Measurements from ENCODE around the gene JAK2.
A peak's percentile ranks its signal among the peaks of the same experiment; 100 is the strongest.
"Not testable (repeated sequence)": the region's sequence is repeated elsewhere in the genome, so short reads cannot be mapped to it uniquely, and the experiment has no call there.

The JAK2 gene

GRCh38 chr9:4980086-4980727 is 4.9 kb upstream of the JAK2 start:
- no peak for DNase-seq (ENCODE audit: low read depth in 3 of 3)

- DNase-seq (ENCODE audit: low read depth in 3 of 3): no peak
These were observed 2.2 kb upstream of the JAK2 start for GRCh38 chr9:4982721-4983482.

- no peak for DNase-seq (ENCODE audit: low read depth in 3 of 3)
These were observed 1.4 kb upstream of the JAK2 start for GRCh38 chr9:4983601-4984165.

- no peak for DNase-seq (ENCODE audit: low read depth in 3 of 3)
These were observed 876 bp upstream of the JAK2 start for GRCh38 chr9:4984171-4984620.

GRCh38 chr9:4985386-4986266 is 554 bp downstream of the JAK2 start:
- no peak for DNase-seq (ENCODE audit: low read depth in 3 of 3)

- DNase-seq (ENCODE audit: low read depth in 3 of 3): no peak
These were observed 1.2 kb downstream of the JAK2 start for GRCh38 chr9:4986296-4986695.

- no peak for DNase-seq (ENCODE audit: low read depth in 3 of 3)
These were observed 1.7 kb downstream of the JAK2 start for GRCh38 chr9:4986783-4987182.

GRCh38 chr9:4987961-4988421 is 2.9 kb downstream of the JAK2 start:
- peak in 2 of 3 experiments; percentile 18 to 31 for DNase-seq (ENCODE audit: low read depth in 3 of 3)

GRCh38 chr9:4992872-4993271 is 7.8 kb downstream of the JAK2 start:
- no peak for DNase-seq (ENCODE audit: low read depth in 3 of 3)

- DNase-seq (ENCODE audit: low read depth in 3 of 3): no peak
These were observed 9.3 kb downstream of the JAK2 start for GRCh38 chr9:4994166-4994890.

GRCh38 chr9:4997196-4997595 is 12.1 kb downstream of the JAK2 start:
- DNase-seq (ENCODE audit: low read depth in 3 of 3): no peak

GRCh38 chr9:4997631-4998030 is 12.6 kb downstream of the JAK2 start:
- no peak for DNase-seq (ENCODE audit: low read depth in 3 of 3)

- DNase-seq (ENCODE audit: low read depth in 3 of 3): no peak
These were observed 17.7 kb downstream of the JAK2 start for GRCh38 chr9:5002811-5003210.

- no peak for DNase-seq (ENCODE audit: low read depth in 3 of 3)
These were observed 19.4 kb downstream of the JAK2 start for GRCh38 chr9:5004481-5004880.

GRCh38 chr9:5008202-5008601 is 23.1 kb downstream of the JAK2 start:
- no peak for DNase-seq (ENCODE audit: low read depth in 3 of 3)

- no peak for DNase-seq (ENCODE audit: low read depth in 3 of 3)
These were observed 28.3 kb downstream of the JAK2 start for GRCh38 chr9:5013374-5013773.

GRCh38 chr9:5015934-5016333 is 30.9 kb downstream of the JAK2 start:
- DNase-seq (ENCODE audit: low read depth in 3 of 3): no peak

GRCh38 chr9:5025416-5025815 is 40.3 kb downstream of the JAK2 start:
- DNase-seq (ENCODE audit: low read depth in 3 of 3): no peak

GRCh38 chr9:5031941-5032340 is 46.9 kb downstream of the JAK2 start:
- DNase-seq (ENCODE audit: low read depth in 3 of 3): not testable (repeated sequence)

GRCh38 chr9:5040730-5041389 is 55.8 kb downstream of the JAK2 start:
- no peak for DNase-seq (ENCODE audit: low read depth in 3 of 3)
